Hematopoietic multipotent progenitor cell treated with erythropoietin and hydrocortisone succinate and interleukin-3 and kit ligand, for 8 days (in vitro differentiated cells): Measurements from ENCODE around the gene SLCO2A1.
"Not testable (repeated sequence)": the region's sequence is repeated elsewhere in the genome, so short reads cannot be mapped to it uniquely, and the experiment has no call there.

ENCODE experiments used
- DNase-seq: peaks from one replicate; pipeline ENCODE4 v3.0.0-alpha.2; 2015

Gene SLCO2A1

DNA sequence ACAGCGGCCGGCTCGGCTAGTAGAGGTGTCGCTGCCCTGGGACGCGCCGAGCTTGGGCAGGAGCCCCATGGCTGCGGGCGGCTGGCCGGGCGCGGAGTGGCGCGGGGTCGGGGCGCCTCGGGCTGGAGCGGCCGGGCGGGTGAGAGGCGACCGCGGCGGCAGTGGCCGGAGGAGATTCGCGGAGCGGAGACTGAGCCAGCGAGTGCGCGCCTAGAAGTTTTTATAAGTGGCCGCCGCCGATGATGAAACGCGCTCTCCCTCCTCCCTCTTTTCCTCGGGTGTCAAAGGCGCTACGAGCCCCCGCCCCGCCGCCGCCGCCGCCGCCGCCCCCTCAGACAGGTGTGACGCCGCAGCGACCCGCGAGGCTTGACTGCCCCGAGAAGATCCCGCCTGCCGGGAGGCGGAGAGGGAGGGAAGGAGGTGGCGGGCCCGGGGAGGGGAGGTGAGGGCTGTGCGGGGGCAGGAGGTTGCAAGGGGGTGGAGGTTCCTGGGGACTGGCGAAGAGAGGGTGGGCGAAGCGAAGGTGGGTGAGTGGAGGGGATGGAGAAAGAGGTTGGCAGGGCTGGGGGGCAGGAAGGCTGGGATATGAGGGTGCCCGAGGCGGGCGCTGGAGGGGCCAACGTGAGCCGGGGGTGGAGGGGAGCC lies at the start of gene SLCO2A1:
TSS of gene SLCO2A1 (minus strand) at position 192 of the 645 bp plus-strand sequence. CDS start at position 69, 123 bp downstream.
- no peak for DNase-seq

DNA sequence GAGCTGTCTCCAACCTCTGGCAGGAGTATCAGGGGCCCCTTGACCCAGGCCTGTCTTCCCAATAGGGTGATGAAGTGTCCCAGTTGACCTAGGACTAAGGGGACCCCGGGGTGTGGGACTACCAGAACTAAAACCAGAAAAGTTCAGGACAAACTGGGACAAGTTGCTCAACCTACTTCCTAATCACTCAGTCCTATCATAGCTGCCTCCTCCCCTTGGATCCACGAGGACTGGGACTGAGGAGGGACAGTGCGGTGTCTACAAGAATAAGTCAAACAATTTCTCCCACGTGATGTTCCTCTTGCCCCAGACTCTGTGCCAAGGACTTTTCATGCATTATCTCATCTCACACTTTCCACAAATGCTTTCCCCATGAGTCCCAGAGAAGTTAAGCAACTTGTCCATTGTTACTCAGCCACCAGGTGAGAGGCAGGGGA lies 49.4 kb upstream of the SLCO2A1 start:
- DNase-seq, result no peak

DNA sequence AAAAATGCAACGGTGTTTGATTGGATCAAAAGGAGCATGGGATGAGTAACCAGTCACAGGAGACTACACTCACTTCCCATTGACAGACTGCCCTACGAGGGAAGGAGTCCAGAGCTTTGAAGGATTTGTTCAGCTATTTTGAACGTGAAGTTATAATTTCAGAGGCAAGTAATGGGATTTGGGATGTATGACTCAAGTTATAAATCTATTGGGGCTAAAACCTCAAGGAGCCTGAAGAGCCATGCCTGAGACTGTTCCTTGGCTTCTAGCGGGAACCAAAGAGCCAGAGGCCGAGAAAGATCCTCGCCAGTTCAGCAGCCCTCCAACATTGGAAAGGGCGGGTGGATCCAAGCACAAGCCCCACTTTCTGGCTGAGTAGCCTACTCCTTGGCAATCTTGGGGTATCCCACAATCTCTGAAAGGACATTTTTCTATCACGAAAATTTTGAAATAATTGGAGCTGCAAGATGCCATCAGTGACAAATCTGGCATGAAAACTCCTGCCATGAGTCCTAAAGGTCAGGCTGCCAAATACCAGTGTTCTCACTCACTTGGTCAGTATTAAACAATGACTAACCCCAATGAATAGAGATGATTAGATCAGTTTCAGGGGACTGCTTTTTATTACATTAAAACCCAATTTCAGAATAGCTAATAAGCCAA lies 48.6 kb upstream of the SLCO2A1 start:
- no peak for DNase-seq

DNA sequence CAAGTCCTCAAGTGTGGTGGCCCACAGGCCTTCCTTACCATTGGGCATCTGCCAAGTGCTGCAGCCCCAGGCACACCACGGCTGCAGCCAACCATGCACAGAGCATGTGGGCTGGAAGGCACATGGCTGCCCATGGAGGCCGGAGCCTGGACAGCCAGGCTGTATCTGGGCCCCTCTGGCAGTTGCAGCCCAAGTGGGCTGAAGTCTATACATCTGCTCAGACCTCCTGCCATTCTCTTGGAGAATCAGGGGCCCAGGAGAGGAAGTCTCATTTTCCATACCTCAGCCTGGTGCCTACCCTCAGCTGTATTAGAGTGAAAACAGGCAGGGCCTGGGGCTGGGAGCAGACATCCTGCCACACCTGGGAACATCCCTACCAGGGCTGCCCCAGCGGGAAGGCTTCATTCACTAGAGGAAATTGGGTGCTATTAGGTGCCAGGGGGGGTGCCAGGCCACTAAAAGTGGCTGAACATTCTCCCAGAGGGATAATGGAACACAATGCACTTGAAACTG lies 48.0 kb upstream of the SLCO2A1 start:
- no peak for DNase-seq

DNA sequence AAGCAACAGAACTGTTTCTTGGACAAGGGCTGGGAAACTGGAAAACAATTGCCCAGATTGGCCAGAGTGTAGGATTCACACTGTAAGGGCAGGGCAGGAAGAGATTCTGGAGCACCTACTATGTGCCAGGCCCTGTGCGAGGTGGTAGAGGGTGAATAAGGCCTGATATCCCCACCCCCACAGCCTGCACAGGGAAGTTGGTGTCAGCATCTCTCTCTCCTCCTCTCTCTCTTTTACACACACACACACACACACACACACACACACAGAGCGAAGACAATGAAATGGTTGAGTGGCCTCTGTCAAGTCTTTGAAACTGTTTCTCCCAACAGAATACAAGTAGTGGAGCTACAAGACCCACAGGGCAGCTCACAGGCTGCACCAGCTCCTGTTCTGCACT lies 47.1 kb upstream of the SLCO2A1 start:
- DNase-seq, result no peak

DNA sequence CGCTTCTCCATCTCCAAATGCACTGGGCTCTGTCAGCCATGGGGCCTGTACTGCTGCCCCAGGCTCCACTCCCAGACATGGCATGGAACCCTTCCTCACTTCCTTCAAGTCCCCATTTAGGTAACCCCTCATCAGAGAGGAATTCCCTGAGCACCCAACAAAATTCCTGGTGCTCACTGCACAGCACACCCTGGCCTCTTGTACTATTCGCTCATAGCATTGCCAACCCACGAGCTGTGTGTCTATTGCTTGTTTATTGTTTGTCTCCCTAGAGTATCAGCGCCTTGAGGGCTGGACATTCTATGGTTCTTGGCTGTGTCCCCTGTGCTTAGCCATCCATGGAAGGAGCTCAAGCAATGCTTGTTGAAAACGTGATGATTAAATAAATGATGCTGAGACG lies 46.1 kb upstream of the SLCO2A1 start:
- DNase-seq, result no peak

DNA sequence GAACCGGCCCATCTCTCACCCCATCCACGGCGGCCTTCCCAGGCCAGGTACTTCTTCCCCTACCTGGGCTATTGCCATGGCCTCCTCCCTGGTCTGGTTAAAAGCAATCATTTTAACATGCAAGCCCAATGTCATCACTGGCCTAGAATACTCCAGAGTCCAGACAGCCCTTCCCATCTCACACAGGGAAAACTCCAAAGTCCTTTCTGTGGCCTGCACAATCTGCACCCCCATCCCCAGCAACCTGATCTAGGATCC lies 45.8 kb upstream of the SLCO2A1 start:
- DNase-seq, result no peak

DNA sequence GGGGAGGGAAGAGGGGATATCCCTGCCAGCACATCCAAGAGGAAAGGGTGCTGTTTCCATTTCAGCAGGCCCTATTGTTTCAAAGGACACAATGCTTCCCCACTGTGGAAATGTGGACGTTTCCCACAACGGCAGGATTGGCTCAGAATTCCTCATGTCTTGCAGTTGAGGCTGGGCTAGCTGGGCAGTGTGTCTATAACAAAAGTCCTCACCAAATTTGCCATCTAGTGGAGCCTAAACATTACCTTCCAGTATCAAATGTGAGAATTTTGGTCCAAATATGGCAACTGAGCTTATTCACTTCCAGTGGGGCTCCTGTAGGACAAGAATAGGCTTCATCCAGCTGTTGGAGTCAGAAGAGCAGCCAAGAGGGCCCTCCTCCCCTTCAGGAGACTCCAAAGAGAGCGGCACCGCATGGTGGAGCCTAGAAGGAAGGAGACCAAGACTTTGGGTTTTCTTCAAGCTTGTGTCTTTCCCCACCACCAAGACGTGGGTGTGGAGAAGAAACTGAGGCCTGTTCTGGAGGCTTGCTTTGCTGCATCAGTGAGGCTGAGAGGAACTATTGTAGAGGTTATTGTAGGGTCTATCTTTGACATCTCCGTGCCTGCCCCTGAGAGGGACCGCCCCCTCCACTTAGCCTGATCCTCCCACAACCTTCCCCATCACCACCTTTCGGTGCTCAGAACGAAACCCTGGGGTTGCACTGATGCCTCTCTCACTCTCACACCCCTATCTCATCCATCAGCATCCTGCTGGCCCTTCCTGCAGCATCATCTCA lies 45.3 kb upstream of the SLCO2A1 start:
- DNase-seq, result no peak

DNA sequence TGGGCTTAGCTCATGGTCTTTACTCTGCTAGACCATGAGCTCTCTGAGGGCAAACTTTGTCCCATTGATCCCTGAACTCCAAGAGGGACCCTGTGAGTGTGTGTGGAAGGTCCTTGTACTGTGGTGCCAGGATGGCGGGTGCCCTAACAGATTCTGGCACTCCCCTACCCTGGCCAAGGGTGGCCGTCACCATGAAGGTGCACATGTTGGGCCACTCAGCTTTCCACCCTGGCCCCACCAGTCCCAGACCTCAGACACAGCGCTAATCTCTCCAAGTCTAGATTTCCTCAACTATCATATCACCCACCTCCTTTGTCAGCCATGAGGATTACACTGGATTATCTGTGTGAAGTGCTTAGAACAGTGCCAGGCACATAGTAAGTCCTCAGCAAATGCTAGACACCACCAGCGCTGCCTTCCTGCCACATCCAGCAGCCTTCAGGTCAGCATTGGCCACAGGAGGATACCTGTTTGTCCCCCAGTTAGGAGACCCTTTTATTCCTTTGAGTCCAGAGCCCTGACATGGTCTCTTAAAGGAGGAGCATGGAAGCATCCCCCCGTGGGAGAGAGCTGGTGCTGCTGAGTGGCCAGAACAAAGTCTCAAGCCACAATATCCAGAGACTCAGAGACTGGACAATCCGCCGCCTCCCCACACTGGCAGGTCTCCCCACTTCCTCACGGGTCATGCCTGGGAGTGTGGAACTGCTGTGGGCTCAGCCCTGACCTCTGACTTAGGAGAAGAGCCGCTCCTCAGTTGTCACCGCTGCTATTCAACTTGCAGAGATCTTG lies 44.5 kb upstream of the SLCO2A1 start:
- no peak for DNase-seq

DNA sequence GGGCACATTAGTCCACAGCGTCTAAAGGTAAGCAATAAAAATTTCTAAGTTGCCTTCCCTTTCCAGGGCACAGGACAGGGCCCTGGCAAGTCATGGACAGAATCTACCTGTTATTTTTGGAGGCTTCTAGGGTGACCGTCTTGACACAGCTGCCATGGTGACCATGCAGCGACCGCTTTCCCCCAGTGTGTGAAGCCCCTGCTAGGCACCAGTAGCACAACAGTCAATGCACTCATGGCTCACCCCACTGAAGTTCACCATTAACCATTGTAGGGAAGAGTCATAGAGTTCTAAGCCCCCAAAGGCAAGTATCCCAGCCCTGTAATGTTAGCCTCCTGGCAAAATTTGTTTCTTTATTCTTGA lies 43.8 kb upstream of the SLCO2A1 start:
- DNase-seq, result no peak

DNA sequence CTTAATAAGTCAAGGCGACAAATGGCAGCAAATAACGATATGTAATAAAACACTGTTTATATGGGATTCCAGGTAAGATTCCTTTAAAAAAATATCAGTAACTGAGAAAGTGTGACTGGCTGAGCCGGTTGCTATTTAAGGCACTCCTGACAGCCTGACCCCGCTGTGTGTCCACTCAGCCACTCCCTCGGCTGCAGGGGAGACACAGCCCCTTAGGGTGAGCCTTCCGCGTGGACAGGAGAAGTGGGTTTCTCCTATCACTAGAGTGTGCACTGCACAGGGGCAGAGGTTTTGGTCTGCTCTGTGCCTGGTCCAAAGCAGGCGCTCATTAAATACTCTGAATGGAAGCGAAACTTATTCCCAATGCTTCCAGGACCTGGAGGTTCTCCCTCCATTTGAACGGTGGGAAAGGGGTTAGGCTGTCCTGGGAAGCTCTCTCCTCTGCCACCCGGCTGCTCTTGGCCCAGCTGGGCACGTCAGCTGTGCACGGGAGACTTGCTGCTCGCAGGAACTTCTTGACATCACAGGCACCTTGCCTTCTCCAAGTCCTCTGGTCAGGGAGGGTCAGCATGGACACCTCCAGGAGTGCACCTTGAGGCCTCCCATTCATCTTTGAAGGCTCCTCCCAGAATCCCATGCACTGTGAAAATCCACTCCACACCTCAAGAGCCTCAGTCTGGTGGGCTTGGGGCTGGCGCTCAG lies 43.3 kb upstream of the SLCO2A1 start:
- DNase-seq, result no peak

DNA sequence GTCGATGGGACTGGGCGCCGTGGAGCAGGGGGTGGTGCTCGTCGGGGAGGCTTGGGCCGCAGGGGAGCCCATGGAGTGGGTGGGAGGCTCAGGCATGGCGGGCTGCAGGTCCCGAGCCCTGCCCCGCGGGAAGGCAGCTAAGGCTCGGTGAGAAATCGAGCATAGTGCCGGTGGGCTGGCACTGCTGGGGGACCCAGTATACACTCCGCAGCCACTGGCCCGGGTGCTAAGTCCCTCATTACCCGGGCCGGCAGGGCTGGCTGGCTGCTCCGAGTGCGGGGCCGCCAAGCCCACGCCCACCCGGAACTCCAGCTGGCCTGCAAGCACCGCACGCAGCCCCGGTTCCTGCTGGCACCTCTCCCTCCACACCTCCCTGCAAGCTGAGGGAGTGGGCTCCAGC lies 40.6 kb upstream of the SLCO2A1 start:
- DNase-seq, result not testable (repeated sequence)

DNA sequence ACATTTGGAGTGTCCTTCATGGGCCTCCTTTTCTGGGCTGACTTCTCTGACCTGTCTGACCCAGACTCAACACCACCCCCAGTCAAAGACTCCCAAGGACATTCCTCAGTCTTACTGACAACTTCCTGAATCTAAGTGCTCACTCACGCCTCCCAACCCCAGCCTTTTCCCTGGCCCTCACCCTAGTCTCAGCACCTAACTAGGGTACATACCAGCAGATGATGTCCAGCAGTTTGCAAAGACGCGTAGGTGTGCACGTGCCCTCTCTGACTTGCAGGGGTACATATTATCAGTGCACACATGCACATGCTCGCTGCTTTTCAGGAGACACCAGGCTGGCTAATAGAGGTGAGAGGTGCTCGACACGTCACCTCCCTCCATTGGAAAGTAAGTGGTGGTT lies 38.7 kb upstream of the SLCO2A1 start:
- no peak for DNase-seq

DNA sequence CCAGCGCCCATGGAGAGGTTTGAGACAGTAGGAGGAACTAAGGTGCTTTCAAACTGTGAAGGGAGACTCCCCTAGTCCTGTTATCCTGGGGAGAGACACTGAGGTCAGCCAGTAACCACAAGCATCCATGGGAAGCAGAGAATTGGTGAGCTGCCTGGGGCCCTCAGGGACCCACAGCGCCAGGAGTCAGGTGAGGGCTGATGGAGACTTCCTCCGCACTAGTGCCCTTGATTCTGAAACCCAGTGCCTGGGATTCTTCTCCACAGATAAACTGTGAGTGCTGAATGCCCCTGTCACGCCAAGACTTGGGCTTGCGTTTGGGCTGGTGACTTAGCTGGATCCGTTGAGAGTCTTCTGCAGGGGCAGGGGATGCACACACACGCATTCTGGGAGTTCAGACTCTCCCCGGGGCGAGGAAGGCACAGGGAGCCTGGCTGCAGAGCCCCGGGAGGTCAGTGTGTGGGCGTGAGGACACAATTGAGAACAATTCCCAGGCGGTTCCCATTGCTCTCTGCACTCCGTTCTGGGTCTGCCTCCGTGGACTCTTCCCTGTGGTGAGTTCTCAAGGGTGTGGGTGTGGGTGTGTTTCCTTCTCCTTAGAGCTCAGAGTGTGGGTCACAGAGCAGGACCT lies 37.9 kb upstream of the SLCO2A1 start:
- DNase-seq, result no peak

DNA sequence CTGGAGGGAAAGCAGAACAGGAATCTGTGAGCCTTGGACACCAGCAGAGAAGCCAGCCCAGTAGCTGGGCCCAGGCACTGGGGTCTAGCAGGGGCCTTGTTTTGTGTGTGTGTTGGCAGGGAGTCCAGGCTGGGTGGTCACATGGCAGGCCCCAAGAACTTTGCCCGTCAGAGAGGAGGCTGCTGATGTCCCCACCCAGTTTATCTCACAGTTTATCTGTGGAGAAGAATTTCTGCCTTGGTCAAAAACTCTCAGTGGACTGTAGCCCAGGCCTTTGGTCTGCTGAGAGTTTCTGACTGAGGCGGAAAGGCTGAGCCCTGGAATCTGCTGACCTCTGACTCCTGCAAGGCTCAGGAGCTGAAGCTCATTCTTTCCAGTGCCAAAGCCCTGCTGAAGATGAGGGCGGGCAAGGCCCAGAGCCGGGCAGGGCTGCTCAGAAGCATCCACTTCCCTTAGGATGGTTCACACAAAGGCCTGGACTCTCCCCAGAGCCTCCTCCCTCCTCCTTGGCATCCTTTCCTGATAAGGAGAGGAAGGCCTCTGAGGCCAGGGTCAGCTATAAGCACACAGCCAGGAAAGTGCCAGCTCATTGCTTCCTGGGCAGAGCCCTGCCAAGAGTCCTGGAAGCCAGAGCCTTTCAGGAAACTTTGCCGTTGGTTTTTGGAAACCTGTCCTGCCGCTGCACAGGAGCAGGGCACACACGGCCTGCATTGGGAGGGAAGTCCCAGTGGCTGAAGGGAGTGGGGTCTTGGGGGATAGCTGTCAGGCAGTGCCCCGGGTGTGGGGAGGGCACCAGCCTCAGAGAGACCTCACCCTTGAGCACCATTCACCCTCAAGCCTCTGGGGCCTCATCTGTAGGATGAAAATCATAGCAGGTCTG lies 37.2 kb upstream of the SLCO2A1 start:
- no peak for DNase-seq

DNA sequence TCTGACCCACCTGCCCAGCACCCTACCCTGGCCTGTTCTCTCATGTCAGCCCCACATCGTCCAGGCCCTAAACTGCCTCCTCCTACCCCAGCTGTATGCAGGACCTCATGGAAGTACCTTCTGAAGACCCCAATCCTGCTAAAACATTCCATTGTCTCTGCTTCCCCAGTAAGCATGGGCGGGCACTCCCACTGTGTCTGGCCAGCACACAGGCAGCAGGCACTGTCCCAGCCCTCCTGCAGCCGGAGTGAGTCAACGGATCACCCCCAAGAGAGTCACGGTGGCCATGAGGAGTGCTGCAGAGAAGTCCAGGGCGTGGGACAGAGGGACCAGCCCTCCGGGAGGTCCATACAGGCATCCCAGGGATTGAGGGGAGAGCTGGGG lies 36.4 kb upstream of the SLCO2A1 start:
- DNase-seq, result no peak

DNA sequence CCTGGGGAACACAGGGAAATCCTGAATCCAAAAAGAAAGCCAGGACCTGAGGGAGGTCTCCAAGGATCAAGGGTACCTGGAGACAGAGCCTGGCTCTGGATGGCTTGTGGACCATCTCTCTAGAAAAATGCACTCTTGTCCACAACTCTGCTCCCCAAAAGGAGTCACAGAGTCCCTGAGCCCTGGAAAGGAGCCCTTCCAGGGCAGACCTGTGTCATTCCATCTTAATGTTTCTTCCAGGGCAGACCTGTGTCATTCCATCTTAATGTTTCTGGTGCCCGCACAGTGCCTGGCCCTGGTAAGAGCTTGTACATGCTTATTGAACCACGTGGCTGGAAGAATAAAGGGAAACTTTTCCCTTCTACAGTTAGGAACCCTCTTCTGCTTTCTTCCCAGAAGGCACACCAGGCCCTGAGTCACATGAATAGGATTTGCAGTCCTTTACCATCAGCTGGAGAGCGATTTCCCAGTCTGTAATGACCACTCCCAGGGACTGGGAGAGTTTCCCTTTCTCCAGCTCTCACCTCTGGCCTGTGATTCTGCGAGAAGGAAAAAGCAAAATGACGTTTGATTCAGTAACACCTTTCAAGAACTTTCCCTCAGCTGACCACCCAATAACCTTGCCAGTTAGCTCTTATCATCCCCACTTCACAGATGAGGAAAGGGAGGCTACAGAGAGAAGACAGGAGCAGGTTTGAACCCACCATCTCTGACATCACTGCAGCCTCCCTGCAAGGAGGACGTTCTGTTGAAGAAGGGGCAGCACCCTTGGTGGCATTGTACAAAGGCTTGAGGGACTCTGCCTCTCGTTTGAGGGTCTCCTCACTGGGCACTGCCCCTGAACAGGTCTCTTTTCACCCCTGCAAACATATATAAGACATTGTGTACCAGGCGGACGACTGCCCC lies 35.8 kb upstream of the SLCO2A1 start:
- DNase-seq, result no peak

DNA sequence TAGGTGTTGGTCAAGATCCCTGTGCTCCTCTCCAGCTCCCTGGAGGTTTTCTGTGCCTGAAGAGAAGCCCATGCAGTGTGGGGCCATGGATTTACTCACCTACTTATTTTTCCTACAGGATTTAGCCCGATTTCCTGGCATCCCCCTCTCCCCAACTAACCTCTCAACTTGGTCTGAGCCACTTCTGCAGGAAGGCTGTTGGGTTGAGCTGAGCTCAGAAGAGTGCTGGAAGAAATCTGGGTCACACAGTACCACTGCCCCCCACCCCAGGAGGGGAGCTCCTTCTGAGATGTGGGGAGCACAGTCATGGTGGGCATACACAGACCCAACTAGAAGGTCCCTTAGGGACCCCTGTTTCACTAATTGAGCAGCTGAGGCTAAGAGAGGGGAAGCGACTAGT lies 34.4 kb upstream of the SLCO2A1 start:
- no peak for DNase-seq

DNA sequence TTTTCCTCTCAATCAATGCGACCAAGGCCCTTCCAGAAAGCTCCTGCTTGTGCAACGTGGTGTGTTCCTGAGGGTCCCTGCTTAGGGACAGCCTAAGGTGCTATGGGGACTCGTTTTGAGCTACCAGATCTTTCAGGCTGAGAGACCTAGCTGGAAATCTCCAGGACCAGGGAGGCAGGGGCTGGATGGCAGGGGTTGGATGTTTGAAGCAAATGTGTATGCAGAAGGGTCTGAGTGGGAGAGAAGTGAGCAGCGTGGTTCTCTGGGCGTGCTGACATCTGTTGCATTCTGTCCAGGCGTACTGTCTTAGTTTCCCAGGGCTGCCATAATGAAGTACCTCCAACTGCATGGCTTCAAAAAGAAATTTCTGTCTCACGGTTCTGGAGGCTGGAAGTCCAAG lies 31.7 kb upstream of the SLCO2A1 start:
- DNase-seq, result no peak
